Astrocyte of the cerebellum (primary cell): ENCODE measurements around the gene PSMB3.

Experiments used
- DNase-seq: peaks from one replicate; pipeline ENCODE4 v3.0.0-alpha.2; 2011; ENCODE audit warnings: low read depth
- H3K4me3 ChIP-seq: 2 replicates; pipeline ENCODE4 v1.5.1; 2011; ENCODE audit warnings: mild to moderate bottlenecking, low read depth, low read length, moderate library complexity
- in situ Hi-C: cut with HindIII; loops from 2 replicates; pipeline ENCODE4 v1.10.0; 2017; ENCODE audit warnings: low sequenced_read_pairs
- TF ChIP-seq, protein P1 (sequence below): IDR thresholded peaks from 2 replicates; pipeline ENCODE4 v1.5.1; 2012; ENCODE audit warnings: low read length, low read depth, moderate library complexity, mild to moderate bottlenecking; ENCODE audit errors: missing control alignments

Gene PSMB3

DNA sequence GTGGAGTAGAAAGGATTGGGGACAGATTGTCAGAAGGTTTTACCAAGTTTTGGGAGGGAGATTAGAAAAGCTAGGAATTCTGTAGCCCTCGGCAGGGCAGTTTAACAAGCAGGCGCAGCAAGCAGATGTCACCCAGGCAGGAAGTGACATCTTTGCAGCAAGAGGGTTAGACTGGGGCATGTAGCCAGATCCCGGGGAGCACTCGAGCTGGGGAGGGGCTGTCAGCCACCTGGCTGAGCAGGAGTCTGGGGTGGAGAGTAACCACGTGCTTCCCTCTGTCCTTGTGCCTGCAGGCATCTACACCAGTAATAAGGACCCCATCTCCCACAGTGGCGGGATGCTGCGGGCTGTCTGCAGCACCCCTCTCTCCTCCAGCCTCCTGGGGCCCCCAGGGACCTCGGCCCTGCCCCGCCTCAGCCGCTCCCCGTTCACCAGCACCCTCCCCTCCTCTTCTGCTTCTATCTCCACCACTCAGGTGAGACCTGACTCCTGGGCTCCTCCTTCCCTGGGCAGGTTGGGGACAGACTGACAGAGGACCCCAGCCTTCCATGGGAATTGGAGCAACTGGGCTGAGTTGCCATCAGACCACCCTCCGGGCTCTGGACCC, 35.3 kb upstream of the PSMB3 start:
- no peak overlapping the region for H3K4me3 ChIP-seq
- DNase-seq = no peak
- in situ Hi-C loops = no loop called here
- TF ChIP-seq, protein P1, sequence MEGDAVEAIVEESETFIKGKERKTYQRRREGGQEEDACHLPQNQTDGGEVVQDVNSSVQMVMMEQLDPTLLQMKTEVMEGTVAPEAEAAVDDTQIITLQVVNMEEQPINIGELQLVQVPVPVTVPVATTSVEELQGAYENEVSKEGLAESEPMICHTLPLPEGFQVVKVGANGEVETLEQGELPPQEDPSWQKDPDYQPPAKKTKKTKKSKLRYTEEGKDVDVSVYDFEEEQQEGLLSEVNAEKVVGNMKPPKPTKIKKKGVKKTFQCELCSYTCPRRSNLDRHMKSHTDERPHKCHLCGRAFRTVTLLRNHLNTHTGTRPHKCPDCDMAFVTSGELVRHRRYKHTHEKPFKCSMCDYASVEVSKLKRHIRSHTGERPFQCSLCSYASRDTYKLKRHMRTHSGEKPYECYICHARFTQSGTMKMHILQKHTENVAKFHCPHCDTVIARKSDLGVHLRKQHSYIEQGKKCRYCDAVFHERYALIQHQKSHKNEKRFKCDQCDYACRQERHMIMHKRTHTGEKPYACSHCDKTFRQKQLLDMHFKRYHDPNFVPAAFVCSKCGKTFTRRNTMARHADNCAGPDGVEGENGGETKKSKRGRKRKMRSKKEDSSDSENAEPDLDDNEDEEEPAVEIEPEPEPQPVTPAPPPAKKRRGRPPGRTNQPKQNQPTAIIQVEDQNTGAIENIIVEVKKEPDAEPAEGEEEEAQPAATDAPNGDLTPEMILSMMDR = no peak

DNA sequence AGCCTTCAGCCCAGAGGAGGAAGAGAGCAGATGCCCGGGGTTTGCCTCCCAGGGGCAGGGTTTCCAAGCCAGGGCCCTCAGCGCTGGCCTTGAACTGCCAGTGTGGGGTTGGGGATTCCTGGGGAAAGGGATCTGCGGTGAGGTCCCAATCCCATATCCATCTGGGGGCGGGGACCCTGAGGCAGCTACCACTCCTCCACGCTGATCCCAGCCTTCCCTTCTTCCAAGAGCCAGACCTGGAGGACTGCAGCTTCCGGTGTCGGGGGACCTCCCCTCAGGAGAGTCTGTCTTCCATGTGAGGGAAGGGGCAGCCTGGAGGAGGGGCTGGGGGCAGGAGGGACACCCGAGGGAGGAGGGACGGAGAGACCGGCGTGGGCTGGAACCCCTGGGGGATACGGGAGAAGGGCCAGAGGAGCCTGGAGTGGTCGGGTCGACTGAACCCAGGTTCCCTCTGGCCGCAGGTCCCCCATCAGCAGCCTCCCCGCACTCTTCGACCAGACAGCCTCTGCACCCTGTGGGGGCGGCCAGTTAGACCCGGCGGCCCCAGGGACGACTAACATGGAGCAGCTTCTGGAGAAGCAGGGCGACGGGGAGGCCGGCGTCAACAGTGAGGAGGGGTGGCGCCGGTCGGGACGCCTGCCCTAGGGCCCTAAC, 33.1 kb upstream of the PSMB3 start:
- TF ChIP-seq, protein P1 = no peak
- in situ Hi-C loops = no loop called here
- no peak for DNase-seq
- no peak overlapping the region for H3K4me3 ChIP-seq

DNA sequence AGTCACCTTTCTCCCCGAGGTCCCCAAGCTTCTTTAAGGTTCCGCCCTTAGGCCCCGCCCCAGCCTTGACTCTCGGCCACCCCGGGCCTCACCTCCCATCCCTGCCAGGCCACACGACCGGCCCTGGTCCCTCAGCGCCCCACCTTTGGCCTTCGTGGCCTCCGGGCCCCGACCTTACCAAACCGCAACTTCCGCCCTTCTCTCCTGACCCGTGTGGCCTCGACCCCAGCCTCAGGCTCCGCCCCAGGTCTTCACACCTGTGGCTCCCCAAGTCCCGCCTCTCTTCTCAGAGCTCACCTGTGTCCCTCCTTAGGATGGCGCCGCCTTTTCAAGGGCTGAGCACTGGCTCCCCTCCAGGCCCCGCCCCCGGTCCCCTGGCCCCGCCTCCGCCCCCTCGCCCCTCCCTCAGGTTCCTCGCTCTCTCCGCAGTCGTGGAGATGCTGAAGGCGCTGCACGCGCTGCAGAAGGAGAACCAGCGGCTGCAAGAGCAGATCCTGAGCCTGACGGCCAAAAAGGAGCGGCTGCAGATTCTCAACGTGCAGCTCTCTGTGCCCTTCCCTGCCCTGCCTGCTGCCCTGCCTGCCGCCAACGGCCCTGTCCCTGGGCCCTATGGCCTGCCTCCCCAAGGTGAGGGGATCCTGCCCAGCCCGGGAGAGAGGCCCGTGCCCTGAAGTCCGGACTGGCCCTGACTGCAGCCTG, 32.4 kb upstream of the PSMB3 start:
- no peak for DNase-seq
- TF ChIP-seq, protein P1 = no peak
- no peak overlapping the region for H3K4me3 ChIP-seq
- in situ Hi-C loops = no loop called here

DNA sequence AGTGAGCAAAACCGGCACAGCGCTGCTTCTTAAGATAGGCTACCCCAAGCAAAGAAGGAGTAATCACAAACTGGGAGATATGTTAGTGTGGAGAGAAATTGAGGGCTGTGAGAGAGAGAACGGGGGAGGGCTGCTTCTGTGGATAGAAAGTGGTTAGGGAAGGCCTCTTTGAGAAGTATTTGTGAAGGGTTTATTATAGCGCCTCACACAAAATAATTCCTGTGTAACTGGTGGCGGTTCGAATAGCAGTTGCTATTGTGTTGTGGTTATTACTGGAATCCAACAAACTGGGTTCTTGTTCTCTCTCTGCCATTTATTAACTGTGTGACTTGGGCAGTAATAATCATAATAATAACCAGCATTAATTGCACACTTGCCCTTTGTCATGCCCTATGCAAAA, 31.6 kb upstream of the PSMB3 start:
- no peak for DNase-seq
- no peak overlapping the region for H3K4me3 ChIP-seq
- in situ Hi-C loops = no loop called here
- TF ChIP-seq, protein P1 = no peak

DNA sequence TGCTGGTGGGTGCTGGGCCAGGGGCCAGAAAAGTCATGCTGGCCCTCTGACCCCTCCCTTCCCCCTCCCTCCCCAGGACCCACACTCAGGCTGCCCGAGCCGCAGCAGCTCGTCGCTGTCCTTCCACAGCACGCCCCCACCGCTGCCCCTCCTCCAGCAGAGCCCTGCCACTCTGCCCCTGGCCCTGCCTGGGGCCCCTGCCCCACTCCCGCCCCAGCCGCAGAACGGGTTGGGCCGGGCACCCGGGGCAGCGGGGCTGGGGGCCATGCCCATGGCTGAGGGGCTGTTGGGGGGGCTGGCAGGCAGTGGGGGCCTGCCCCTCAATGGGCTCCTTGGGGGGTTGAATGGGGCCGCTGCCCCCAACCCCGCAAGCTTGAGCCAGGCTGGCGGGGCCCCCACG, 30.7 kb upstream of the PSMB3 start:
- no peak overlapping the region for H3K4me3 ChIP-seq
- TF ChIP-seq, protein P1 = no peak
- DNase-seq = no peak
- in situ Hi-C loops = no loop called here

DNA sequence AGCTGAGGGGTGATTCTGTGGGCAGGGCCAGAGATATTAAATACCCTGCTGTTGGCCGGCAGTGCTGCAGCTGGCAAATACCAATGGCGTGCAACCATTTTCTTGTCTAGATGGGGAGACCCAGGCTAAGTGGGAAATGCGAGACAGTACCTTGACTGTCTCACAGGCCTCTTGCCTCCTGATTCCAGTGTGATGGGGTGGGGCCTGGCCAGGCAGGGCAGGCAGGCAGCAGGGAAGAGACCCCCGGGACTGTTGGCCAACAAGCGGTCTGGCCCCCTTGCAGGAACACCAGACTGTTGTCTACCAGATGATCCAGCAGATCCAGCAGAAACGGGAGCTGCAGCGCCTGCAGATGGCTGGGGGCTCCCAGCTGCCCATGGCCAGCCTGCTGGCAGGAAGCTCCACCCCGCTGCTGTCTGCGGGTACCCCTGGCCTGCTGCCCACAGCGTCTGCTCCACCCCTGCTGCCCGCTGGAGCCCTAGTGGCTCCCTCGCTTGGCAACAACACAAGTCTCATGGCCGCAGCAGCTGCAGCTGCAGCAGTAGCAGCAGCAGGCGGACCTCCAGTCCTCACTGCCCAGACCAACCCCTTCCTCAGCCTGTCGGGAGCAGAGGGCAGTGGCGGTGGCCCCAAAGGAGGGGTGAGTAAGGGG, 28.1 kb upstream of the PSMB3 start:
- no peak overlapping the region for H3K4me3 ChIP-seq
- in situ Hi-C loops = no loop called here
- TF ChIP-seq, protein P1 = no peak
- DNase-seq = no peak
